Endothelial cell of umbilical vein (primary cell): ENCODE measurements around the gene MYO9A. TPM values are rescaled to one million over a fixed set of nuclear protein-coding genes. Genes with fewer than 3 reads are reported as not detected.

ENCODE experiments used
- BruUV-seq: library from RNA; stranded (reverse); fragments of 400-500 nt; replicated peaks from 2 replicates; lab custom pipeline; 2021; lab: Mats Ljungman, UMichigan
- CTCF ChIA-PET: fragments of 300-600, 350-600 bp; sonication (Branson Sonifier 250); formaldehyde crosslinking; loops from one replicate; lab custom pipeline; 2021; ENCODE audit warnings: antibody characterized with exemption, inconsistent platforms; lab: Charles Lee
- POLR2A ChIA-PET: fragments of 300-600, 350-600 bp; sonication (Branson Sonifier 250); formaldehyde crosslinking; loops from one replicate; lab custom pipeline; 2021; ENCODE audit warnings: antibody characterized with exemption, inconsistent platforms; lab: Charles Lee
- DNase-seq: peaks from one replicate; pipeline ENCODE4 v3.0.0-alpha.2; 2011; ENCODE audit warnings: low read depth, low spot score
- FAIRE-seq: peaks from 2 replicates; lab custom pipeline; 2011; peaks lifted over from hg19 to GRCh38; lab: Jason Lieb, UNC
- H2AFZ ChIP-seq: 2 replicates; pipeline ENCODE4 v1.6.0; 2012; ENCODE audit warnings: low read depth, low read length, control low read depth, inconsistent platforms
- H3K27ac ChIP-seq: 2 replicates; pipeline ENCODE4 v1.5.1; 2011; ENCODE audit warnings: low read depth, mild to moderate bottlenecking, control low read depth, low read length, moderate library complexity; ENCODE audit not compliant: insufficient read depth
- H3K27me3 ChIP-seq, 2 experiments: 2 replicates each; pipeline versions ENCODE4 v1.6.0 to v1.6.1; 2011; ENCODE audit warnings: low read length in 2 of 2, mixed read lengths in 1 of 2; ENCODE audit not compliant: control insufficient read depth in 2 of 2, insufficient read depth in 2 of 2
- H3K36me3 ChIP-seq, 2 experiments: 2 replicates in 1 of 2; 3 replicates in 1 of 2; pipeline ENCODE4 v1.5.1; 2011; ENCODE audit warnings: low read length in 2 of 2, mild to moderate bottlenecking in 1 of 2, moderate library complexity in 1 of 2; ENCODE audit not compliant: control insufficient read depth in 2 of 2, insufficient read depth in 2 of 2; ENCODE audit errors: extremely low read depth in 1 of 2
- H3K4me1 ChIP-seq: 3 replicates; pipeline ENCODE4 v1.5.1; 2011; ENCODE audit warnings: mild to moderate bottlenecking, low read length; ENCODE audit not compliant: control insufficient read depth, insufficient read depth; ENCODE audit errors: extremely low read depth
- H3K4me2 ChIP-seq: 2 replicates; pipeline ENCODE4 v1.6.1; 2011; ENCODE audit warnings: low read length, control low read depth, mixed read lengths; ENCODE audit not compliant: insufficient read depth
- H3K4me3 ChIP-seq, 3 experiments: fragments of 200-600 bp in 1 of 3; sonication (generic), shearing (Covaris generic) in 1 of 3; replicated peaks in 1 of 3; 2 replicates each; pipeline ENCODE4 v1.5.1; 2011 to 2016; ENCODE audit warnings: control low read depth in 3 of 3, low read length in 3 of 3, mild to moderate bottlenecking in 2 of 3, inconsistent platforms in 1 of 3, low read depth in 1 of 3, moderate library complexity in 1 of 3; ENCODE audit not compliant: insufficient read depth in 1 of 3
- H3K79me2 ChIP-seq: 2 replicates; pipeline ENCODE4 v1.6.0; 2012; ENCODE audit warnings: low read length, inconsistent platforms; ENCODE audit not compliant: control insufficient read depth, insufficient read depth
- H3K9ac ChIP-seq: replicated peaks from 2 replicates; pipeline ENCODE3; 2011; ENCODE audit warnings: low read length, control low read depth; ENCODE audit not compliant: insufficient read depth; ENCODE audit errors: extremely low read depth
- H3K9me1 ChIP-seq: replicated peaks from 3 replicates; pipeline ENCODE4 v1.6.0; 2011; ENCODE audit warnings: mild to moderate bottlenecking, low read length; ENCODE audit not compliant: control insufficient read depth, insufficient read depth; ENCODE audit errors: extremely low read depth
- H3K9me3 ChIP-seq: replicated peaks from 2 replicates; pipeline ENCODE4 v1.5.1; 2012; ENCODE audit warnings: low read length, inconsistent platforms; ENCODE audit not compliant: control insufficient read depth, insufficient read depth
- H4K20me1 ChIP-seq: replicated peaks from 2 replicates; pipeline ENCODE3; 2011; ENCODE audit warnings: mild to moderate bottlenecking, low read length; ENCODE audit not compliant: control insufficient read depth, insufficient read depth; ENCODE audit errors: extremely low read depth
- JUN ChIP-seq: IDR thresholded peaks from 2 replicates; pipeline ENCODE4 v1.6.1; 2011; ENCODE audit warnings: borderline replicate concordance, low read depth; ENCODE audit not compliant: insufficient read length, insufficient read depth
- MYC ChIP-seq: IDR thresholded peaks from one replicate; pipeline ENCODE4 v1.6.1; 2011; ENCODE audit warnings: mild to moderate bottlenecking, low read depth, low read length
- POLR2AphosphoS5 ChIP-seq: IDR thresholded peaks from 2 replicates; pipeline ENCODE4 v1.6.1; 2012; ENCODE audit warnings: low read depth, mild to moderate bottlenecking, control low read depth, low read length, moderate library complexity; ENCODE audit not compliant: insufficient read depth
- dilution Hi-C: fragments of 300-500 bp; cut with MboI; formaldehyde crosslinking; loops from one replicate; pipeline ENCODE4 v1.15.0; 2019; ENCODE audit warnings: low sequenced_read_pairs; ENCODE audit not compliant: extremely low pct_ligation_motif_present
- intact Hi-C: fragments of 100-400 bp; cut with micrococcal nuclease; formaldehyde crosslinking; loops from one replicate; pipeline ENCODE4 v1.10.0; 2022
- polyA plus RNA-seq, 4 experiments: library from polyadenylated mRNA; depleted of rRNA in 3 of 4; stranded (reverse) in 3 of 4; unstranded in 1 of 4; fragments of >200 nt; gene quantifications; 2 replicates each; pipeline versions ENCODE4 v1.2.1 to v1.2.3, GENCODE V29; 2011 to 2012; ENCODE audit warnings: missing spikeins in 1 of 4
- total RNA-seq: library from RNA; stranded (reverse); gene quantifications from 2 replicates; pipeline ENCODE4 v1.2.3, GENCODE V29; 2021
- TF ChIP-seq, protein P1 (sequence below), 2 donors: IDR thresholded peaks; 1 replicate in 1 of 2; 2 replicates in 1 of 2; pipeline ENCODE4 v1.5.1; 2011; ENCODE audit warnings: low read length in 2 of 2, mild to moderate bottlenecking in 2 of 2, moderate library complexity in 2 of 2, control low read depth in 1 of 2, inconsistent platforms in 1 of 2, low read depth in 1 of 2; ENCODE audit not compliant: insufficient read depth in 1 of 2; ENCODE audit errors: extremely low read depth in 1 of 2

Gene MYO9A
- total and polyA plus RNA-seq, 2 donors (not counting 3 experiments of a cell fraction or from before 2014, with no cell fraction given) = 6.4 to 30.3 TPM

DNA sequence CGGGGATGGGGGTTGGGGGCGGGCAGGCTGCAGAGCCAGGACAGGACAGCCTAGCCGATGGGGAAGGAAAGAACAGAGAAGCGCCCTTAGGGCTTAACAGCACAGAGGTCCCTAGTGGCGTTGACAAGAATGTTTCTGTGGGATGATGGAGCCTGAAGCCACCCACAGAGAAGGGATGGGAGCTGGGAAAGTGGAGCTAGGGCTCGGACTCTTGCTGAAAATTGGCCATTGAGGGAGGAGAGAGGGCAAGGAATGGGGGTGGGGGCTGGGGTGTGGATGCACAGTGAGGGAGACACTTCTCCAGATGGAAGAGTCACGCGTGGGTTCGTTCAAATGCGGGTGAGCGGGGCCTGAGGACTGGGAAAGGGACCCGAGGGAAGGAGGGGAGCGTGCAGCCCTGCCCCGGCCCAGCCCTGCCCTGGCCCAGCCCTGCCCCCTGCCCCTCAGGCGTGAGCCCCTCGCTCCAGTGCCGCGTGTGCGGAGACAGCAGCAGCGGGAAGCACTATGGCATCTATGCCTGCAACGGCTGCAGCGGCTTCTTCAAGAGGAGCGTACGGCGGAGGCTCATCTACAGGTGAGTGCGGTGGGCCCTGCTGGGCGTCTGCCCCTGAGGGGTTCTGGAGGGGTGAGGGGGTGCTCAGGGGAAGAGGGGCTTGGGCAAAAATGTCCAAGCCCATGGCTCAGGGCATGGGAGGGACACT lies 306.8 kb downstream of the MYO9A start:
- dilution Hi-C loops (no loop called here), intact Hi-C loops (no loop called here)
- Histone ChIP-seq H3K4me1 (peaks cover 13% of the 10 kb centered on the region), H3K27ac (no peak overlapping the region), H3K9me3 (no peaks in the 10 kb centered on the region), H3K4me2 (no peak overlapping the region), H3K27me3 (no peaks in the 10 kb centered on the region), H4K20me1 (no peaks in the 10 kb centered on the region), H3K9me1 (no peaks in the 10 kb centered on the region), H3K9ac (no peak overlapping the region), H3K36me3 (no peaks in the 10 kb centered on the region), H3K79me2 (no peaks in the 10 kb centered on the region), H2AFZ (no peak overlapping the region), H3K4me3 (no peak overlapping the region)
- DNase-seq (no peak), FAIRE-seq (no peak)
- TF ChIP-seq MYC = no peak
- TF ChIP-seq POLR2AphosphoS5 = no peak
- TF ChIP-seq JUN = no peak
- TF ChIP-seq, protein P1, sequence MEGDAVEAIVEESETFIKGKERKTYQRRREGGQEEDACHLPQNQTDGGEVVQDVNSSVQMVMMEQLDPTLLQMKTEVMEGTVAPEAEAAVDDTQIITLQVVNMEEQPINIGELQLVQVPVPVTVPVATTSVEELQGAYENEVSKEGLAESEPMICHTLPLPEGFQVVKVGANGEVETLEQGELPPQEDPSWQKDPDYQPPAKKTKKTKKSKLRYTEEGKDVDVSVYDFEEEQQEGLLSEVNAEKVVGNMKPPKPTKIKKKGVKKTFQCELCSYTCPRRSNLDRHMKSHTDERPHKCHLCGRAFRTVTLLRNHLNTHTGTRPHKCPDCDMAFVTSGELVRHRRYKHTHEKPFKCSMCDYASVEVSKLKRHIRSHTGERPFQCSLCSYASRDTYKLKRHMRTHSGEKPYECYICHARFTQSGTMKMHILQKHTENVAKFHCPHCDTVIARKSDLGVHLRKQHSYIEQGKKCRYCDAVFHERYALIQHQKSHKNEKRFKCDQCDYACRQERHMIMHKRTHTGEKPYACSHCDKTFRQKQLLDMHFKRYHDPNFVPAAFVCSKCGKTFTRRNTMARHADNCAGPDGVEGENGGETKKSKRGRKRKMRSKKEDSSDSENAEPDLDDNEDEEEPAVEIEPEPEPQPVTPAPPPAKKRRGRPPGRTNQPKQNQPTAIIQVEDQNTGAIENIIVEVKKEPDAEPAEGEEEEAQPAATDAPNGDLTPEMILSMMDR (IDR thresholded peaks at IDR 0.05; ENCODE audit: extremely low read depth in 1 of 2, insufficient read depth in 1 of 2, low read depth in 1 of 2, low read length in 2 of 2) = no peak
- CTCF ChIA-PET = interaction anchor here (1.0 kb wide), 1 partner anchor 39 kb away, joined by 3 read pairs; no protein-coding TSS in a partner anchor
- BruUV-seq = no TSS peak
- POLR2A ChIA-PET = no interaction called here
